ENCODE data around the gene ANKRD37. TPM values are rescaled to one million over a fixed set of nuclear protein-coding genes. Genes with fewer than 3 reads are reported as not detected.

The ANKRD37 gene
- total RNA-seq, 1 donor from 2014 or later, result 11.9 TPM

DNA sequence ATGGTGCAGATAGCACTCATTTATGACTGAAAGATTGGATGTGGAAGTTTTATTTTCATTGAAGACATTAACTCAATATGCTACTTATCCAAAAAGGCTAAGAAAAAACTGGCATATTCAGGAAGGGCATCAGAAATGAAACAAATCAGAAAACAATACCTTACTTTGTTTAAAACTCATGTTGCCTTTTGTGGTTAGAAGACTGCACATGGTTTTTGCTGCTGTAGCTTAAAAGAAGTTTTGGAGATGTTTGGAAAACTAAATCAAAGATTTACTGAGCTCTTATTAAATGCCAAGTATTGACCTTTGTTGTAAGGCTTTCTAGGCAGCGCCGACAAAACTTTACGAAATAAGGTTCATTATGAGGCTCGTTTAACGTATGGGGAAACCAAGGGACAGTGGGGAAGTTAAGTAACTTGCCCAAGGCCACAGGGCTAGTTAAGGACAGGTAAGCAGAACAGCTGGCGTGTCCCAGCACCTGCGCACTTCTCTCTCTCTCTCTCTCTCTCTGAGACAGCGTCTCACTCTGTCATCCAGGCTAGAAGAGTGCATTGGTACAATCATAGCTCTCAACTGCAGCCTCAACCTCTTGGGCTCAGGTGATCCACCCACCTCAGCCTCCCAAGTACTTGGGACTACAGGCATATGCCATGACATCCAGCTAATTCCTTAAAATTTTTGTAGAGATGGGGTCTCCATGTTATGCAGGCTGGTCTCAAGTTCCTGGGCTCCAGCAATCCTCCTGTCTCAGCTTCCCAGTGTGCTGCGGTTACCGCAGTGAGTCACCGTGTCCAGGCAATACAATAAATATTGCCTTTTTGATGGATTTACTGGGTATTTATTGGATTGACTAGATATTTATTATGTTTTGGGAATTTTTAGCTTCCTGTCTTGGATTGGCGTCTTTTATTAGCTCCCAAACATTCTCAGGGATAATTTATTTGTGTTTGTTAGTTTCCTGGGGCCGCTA lies 17.0 kb upstream of the ANKRD37 start:
- DNase-seq (ENCODE audit: low spot score), result no peak

DNA sequence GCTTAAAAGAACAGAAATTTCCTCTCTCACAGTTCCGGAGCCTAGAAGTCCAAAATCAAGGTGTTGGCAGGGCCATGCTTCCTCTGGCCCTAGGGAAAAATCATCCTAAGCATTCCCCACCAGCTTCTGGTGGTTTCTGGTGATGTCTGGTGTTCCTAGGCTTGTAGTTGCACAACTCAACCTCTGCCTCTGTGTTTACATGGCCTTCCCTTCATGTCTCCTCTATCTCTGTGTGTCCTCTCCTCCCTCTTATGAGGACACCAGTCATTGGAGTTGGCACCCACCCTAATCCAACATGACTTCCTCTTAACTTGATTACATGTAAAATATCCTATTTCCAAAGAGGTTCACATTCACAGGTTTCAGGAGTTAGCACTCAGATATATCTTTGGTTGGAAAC lies 16.3 kb upstream of the ANKRD37 start:
- DNase-seq (ENCODE audit: low spot score), result no peak

DNA sequence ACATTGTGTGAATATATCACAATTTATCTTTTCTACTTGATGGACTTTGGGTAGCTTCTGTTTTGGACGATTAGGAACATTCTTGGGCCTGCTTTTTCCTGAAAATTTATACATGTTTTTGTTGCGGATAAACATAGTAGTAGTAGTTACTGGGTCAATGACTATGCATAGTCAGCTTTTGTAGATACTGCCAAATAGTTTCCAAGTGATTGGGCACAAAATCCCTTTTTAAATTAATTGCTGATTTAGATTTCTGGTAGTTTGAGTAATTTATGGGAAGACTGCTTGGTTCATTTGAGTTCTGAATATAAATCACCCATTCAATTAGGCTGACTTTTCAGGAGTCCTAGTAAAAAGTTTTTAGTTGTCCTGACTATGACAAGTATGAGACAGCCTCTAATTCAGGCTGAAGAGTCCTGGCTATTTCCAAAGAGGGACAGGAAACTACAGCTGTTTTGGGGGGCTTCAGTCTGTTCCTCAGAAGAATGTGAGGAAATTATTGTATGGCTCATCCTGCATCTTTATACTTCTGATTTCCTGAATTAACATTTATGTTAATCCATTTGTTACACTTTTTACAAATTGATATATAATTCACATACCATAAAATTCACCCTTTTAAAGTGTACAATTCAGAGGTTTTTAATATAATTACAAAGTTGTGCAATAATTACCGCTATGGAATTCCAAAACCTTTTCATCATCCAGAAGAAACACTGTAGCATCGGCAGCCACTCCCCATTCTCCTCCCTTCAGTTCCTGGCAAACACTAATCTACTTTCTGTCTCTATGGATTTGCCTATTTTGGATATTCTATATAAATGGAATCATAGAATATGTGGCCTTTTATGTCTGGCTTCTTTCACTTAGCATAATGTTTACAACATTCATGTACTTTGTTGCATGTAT lies 15.1 kb upstream of the ANKRD37 start:
- DNase-seq (ENCODE audit: low spot score), result no peak

DNA sequence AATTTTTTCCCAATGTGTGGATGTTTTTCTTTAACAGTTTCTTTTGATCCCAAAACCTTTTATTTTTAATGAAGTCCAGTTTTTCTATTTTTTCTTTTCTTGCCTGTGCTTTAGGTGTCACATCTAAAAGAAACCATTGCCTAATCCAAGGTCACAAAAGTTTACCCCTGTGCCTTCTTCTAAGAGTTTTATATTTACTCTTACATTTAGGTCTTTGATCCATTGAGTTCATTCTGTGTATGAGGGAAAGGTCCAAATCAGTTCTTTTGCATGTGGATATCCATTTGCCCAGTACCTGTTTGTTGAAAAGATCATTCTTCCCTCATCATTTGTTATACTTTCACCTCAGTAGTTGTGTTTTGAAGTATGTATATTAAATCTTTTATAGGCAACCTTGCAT lies 13.9 kb upstream of the ANKRD37 start:
- DNase-seq (ENCODE audit: low spot score), result no peak

DNA sequence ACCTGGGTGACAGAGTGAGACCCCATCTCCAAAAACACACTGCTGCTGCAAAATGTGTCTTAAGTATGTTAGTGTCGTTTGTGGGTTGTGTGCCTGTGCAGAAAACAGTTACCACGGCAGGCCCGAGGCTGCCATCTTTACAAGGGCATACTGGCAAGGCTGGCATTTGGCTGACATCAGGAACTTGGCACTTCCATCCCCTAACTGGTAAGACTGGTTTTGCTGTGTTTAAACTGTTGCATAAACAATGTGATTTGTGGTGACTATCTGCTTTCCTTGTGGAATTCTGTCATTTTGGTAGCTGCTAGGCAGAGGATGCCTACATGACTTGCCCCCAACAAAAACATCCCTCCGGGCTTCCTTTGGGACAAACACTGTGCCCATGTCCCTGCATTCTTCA lies 13.2 kb upstream of the ANKRD37 start:
- peak; percentile 59 for DNase-seq (ENCODE audit: low spot score)

DNA sequence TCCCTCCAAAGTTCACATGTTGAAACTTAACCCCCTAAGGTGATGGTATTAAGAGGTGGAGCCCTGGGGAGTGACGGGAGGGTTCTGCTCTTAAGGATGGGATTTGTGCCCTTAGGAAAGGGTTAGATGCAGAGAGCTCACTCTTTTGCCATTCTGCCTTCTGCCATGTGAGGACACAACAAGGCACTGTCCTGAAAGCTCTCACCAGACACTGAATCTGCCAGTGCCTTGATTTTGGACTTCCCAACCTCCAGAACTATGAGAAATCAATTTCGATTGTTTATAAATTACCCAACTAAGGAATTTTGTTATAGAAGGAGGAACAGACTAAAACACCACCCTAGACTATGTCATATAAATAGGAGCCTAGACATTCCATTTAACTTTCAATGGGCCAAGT lies 12.6 kb upstream of the ANKRD37 start:
- no peak for DNase-seq (ENCODE audit: low spot score)

DNA sequence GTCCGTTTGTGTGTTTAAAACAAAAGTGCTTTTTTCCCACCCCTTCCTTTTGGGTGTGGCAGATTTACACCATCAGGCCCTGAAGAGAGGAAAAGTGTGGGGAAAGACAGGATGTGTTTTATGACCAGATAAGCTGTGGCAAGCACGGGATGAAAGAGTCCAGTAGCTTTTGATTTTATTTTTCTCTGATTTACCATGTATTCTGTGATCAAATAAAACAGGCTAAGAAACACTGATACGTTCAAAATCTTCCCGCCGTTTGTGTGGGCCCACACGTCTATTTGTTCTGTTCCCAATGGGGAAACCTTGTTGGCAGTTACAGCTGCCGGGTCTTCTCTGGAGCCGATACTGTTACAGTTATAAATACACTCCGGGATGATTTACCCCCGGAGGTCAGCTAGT lies 11.7 kb upstream of the ANKRD37 start:
- DNase-seq (ENCODE audit: low spot score), result no peak

DNA sequence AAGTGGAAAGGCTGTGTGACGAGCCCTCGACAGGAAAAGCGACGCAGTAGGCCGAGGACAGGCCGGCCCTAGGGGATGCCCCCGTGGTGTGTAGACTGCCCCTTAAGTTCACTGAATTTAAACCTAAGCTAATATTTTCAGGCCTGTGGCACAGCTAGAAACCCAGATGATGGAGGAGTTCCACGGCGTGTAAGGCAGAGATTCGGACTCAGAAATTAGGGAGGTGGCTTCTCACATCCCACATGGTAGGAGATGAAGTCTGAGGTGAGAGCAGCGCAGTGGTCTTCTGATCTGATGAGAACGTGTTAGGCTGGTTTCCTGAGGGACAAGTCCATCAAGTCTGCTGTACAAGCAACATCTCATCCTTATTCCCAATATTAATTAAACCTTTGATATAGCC lies 8.7 kb upstream of the ANKRD37 start:
- DNase-seq (ENCODE audit: low spot score), result no peak

DNA sequence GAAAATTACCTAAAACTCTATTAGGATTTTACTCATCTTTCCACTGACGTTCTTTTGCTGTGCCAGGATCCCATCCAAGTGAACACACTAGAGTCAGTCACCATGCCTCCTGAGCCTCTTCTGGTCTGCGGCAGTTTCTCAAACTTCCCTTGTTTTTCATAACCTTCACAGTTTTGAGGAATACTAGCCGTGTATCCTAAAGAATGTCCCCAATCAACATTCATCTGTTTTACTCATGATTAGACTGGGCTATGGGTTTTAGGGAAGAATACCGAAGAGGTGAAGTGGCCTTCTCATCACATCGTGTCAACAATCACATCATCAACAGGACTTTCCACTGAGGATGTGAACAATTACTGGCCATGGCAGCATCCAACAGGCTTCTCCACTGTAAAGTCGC lies 5.7 kb upstream of the ANKRD37 start:
- DNase-seq (ENCODE audit: low spot score), result no peak

DNA sequence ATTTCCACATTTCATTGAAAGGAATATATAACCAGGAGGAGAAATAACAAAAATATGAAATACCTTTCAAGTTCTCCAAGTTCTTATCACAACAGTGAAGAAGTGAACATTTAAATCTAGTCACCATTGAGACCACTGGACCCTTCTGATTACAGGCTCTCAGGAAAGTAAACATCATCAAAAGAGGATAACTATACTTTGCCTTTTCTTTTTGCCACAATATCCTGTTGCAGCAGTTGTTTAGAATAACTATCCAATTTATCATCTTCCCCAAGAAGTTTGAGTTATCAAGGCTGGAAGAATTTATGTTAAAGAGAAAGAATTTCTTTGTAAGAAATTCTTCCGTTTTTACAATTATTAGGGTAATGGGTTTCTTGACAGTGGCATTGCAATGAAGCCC lies 4.5 kb upstream of the ANKRD37 start:
- no peak for DNase-seq (ENCODE audit: low spot score)

DNA sequence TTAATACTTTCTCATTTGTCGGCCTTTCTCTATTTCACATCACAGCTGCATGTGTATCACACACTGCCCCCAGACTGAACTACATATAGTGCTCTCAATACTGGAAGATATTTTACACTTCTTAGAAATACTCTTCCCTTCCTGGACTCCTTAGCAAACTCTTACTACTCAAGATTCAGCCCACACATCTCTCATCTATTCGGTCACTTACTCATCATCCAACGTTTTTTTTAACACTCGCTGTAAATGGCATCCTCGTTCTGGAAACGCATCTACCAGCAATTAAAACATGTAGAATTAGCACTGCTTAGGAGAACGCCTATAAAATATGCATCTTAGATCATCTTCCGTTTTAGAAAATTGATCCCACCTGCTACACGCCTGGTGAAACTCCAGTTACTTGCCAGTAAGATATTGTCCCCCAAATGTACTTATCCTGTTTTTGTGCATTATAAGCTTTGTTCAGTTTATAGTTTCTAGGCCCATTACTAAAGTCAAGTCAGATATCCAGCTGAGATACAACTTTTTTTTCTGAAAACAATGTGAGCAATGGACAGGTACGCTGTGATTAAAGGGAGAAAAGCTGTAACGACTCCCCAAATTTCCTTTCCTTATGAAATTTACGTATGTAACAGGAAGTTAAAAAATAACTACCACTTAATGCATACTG lies 1.9 kb upstream of the ANKRD37 start:
- no peak for DNase-seq (ENCODE audit: low spot score)

DNA sequence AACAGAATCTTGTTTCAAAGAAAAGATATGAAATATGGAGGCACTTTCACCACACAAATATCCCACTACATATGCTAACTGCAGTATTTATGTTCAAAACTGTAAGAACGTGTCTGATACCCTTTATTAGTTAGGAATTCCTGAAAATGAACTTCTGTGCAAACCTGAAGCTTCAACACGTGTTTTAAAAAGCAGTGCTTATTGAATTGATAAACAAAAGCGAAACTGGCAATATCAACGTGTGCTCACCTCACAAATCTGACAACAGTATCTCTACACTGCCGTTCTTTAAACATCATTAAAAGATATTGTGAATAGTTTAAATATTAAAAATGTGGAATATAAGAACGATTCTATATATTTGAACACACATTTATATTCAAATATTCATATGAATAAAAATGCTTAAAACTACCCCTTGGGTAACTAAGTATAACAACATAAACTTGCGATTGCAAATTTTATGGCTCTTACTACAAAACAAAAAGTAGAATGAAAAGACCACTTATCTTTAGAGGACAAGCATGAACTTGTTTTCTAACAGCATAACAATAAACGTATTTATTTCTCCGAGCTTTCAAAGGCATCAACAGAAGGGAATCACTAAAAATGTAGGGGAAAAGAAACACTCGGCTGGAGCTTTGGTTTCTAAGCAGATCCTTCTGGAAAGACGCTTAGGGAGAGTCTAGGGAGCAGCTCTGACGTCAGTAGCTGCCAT lies 1.2 kb upstream of the ANKRD37 start, which contains the start of gene LRP2BP:
Gene LRP2BP (minus strand): TSS at position 687 of the 718 bp plus-strand sequence. CDS start 17,738 bp downstream, outside the sequence.
- no peak for DNase-seq (ENCODE audit: low spot score)

DNA sequence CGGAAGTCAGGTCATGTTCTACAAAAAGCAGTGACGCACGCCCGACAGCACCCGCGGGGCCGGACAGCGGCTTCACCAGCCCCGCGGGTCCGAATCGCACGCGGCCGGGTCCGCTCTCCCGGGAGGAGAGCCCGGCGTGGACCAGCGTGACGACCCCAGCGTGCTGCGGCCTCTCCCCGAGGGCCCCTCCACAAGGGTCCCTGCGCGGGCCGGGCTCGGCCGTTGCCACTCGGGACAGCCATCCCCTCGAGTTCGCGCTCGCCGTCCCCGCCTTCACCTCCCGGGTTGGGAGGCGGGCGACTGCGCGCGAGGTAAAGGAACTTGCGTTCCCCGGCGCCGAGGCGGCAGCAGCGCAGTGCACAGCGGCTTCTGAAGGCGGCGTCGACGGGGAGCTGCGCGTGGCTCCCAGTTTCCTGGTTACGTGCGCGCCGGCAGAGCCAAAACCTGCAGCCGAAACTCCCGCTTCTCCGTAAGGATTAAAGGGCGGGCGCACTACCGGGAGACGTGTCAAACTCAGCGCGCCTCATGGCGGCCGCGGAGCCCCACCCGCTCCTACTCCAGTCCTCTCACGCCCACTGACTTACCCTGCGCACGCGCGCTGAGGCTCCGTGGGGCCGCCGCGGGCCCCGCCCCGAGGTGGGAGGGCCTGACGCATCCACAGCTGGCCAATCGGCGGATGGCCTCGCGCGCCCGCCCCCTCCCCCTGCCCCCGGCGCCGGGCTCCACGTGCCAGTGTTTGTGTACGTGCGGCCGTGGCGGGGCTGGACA lies 501 bp upstream of the ANKRD37 start:
- DNase-seq (ENCODE audit: low spot score), result peak; percentile 98

DNA sequence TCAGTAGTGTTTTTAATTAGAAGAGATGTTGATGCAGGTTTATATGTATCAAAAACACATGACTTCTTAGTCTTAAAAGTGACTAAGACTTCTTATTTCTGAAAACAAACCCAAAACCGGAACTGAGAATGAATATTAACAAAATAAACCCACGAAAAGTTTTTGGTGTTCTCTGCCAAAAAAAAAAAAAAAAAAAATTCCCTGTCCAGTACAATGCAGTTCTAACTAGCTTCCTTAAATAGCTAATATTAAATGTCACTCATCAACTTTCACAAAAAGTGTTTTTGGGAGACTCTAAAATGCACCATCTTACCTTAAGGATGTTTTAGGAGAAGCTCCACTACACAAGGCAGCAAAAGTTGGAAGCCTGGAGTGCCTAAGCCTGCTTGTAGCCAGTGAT lies 2.0 kb downstream of the ANKRD37 start:
- no peak for DNase-seq (ENCODE audit: low spot score)

DNA sequence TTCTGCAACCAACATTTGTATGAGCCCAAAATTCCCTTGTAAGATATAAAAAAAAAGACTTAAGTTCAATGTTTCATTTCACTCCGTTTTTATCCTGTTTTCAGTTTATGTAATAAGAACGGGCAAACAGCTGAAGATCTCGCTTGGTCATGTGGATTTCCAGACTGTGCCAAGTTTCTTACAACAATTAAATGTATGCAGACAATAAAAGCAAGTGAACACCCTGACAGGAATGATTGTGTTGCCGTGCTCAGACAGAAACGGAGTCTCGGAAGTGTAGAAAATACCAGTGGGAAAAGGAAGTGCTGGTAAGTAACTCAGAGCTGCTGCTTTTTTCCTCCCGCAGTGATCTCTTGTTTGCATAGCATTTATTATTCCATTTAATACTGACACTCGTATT lies 2.8 kb downstream of the ANKRD37 start:
- DNase-seq (ENCODE audit: low spot score), result no peak

DNA sequence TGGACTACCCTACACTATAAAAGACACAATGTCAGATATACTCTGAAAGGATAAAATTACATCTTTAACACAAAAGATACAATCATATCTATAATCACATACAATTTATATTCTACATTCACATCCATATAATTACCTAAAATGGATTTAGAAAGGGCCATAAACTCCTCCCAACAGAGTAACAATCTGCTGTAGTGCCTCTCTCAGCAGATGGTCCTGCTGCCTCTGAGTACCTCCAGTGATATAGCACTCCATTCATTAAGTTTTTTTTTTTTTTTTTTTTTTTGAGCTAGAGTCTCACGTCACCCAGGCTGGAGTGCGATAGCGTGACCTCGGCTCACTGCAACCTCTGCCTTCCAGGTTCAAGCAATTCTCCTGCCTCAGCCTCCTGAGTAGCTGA lies 7.4 kb downstream of the ANKRD37 start:
- DNase-seq (ENCODE audit: low spot score), result no peak

DNA sequence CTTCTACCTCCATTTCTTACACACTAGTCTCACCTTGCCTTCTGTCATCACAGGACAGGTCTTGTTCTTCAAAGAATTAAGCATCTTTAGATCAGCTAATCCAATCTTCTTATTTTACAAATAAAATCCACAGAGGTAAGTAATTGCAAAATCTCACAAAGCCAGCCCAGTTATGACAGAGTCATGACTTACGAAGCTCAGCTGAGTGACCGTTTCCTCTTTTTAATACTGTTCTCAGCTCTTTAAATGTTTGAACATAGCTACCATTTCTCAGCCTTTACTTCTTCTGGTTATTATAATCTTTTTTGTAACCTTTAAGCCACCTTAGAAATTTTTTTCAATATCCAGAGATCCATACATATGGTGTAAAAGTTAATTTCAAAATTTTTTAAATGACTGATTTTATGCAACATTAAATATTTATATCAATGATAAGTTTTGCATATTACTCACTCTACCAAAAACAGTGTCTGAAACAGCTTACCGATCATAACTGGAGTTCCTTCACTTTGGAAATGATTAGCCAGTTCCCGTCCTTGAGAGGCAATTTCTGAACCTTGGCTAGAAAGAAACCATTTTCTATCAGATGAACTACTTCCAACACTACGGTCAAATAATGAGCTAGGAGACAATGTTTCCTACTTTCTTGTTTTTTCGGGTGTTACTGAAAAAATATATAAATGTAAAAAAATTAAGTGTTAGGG lies 8.8 kb downstream of the ANKRD37 start:
- no peak for DNase-seq (ENCODE audit: low spot score)

DNA sequence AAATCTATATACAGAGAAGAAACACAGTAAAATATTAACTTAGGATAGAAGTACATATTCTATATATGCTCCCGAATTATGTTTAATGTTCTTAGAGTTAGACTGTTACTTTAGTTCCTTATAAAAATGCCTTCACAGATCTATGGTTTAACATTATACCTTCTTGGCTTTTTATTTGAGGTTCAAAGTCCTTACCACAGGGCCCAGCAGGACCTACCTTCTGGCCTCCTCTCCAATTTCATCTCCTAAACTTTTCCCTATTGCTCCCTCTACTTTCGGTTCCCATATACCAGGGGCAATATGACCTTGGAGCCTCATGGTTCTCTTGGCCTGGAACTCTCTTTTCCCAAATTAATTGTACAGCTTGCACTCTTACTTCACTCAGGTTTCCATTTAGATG lies 11.8 kb downstream of the ANKRD37 start:
- no peak for DNase-seq (ENCODE audit: low spot score)

DNA sequence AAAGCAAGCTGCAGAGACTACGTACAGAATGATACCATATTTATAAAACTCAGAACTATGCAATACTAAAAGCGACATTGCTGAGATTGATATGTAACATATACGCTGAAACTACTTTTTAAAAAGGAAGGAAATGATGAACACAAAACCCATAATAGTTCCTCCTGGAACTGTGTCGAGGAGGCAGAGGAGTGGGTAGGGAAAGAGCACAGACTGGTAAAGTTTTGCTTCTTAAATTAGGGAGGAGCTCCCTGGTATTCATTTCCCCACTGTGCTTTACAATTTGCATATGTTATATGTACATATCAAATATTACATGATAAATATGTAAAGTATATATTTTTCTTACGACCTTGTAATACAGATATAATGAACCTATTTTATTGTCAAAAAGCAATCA lies 15.2 kb downstream of the ANKRD37 start:
- no peak for DNase-seq (ENCODE audit: low spot score)

DNA sequence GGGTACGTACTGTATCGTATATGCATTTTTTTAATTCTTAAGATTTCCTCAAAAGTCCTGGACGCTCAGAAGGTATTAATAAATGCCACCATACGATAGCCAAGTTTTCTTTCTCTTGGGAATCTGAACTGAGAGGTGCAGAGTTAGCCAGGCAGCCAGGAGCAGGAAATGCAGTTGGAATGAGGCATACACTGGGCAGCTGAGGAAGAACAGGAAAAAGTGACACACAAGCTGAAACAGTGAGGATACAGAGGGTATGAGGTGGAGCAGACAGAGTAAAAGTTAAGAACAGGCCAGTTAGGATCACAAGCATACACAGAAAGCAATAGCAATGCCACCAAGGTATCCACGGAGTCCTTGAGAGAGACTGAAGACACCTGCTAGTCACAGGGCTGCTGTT lies 15.8 kb downstream of the ANKRD37 start:
- no peak for DNase-seq (ENCODE audit: low spot score)
